Stimulated activated naive B cell treated with anti-CD40 and anti-IgM and Interleukin-4, amounts not matched to agents 10 μg/mL and 1 μg/mL and 100 μg/mL, for 72 hours (primary cell): ENCODE measurements around the gene CYSRT1.

Experiments used
- ATAC-seq, 2 donors: fragments of 150-1000 bp; cut with Tn5 transposase; replicated peaks; 2 replicates each; pipeline ENCODE4 v1.10.0; 2021; ENCODE audit warnings: moderate library complexity in 1 of 2
- DNase-seq: peaks from one replicate; pipeline ENCODE4 v3.0.0; 2021
- H3K27ac Mint-ChIP-seq: one replicate; pipeline ENCODE4 v1.8.0; 2022; ENCODE audit warnings: mild to moderate bottlenecking, mixed read lengths
- H3K27me3 Mint-ChIP-seq, 2 donors: one replicate each; pipeline ENCODE4 v1.8.0; 2022; ENCODE audit warnings: mixed read lengths in 2 of 2
- H3K36me3 Mint-ChIP-seq, 2 donors: one replicate each; pipeline ENCODE4 v1.8.0; 2022; ENCODE audit warnings: mixed read lengths in 2 of 2, mild to moderate bottlenecking in 1 of 2
- H3K4me1 Mint-ChIP-seq, 2 donors: one replicate each; pipeline ENCODE4 v1.8.0; 2022; ENCODE audit warnings: mixed read lengths in 2 of 2, mild to moderate bottlenecking in 1 of 2
- H3K4me3 Mint-ChIP-seq, 2 donors: one replicate each; pipeline ENCODE4 v1.8.0; 2022; ENCODE audit warnings: mild to moderate bottlenecking in 2 of 2, mixed read lengths in 2 of 2, moderate library complexity in 1 of 2
- H3K9me3 Mint-ChIP-seq, 2 donors: one replicate each; pipeline ENCODE4 v1.8.0; 2022; ENCODE audit warnings: mixed read lengths in 2 of 2, mild to moderate bottlenecking in 1 of 2

Gene CYSRT1

GRCh38 chr9:137195525-137196220 lies 29.3 kb upstream of the CYSRT1 start:
- peaks cover 22 to 43% of the 10 kb centered on the region in 2 donors for H3K4me1 Mint-ChIP-seq
- H3K4me3 Mint-ChIP-seq = no peak overlapping the region
- no peak for DNase-seq
- H3K27me3 Mint-ChIP-seq = no peaks in the 10 kb centered on the region
- no peak overlapping the region for H3K27ac Mint-ChIP-seq
- peaks cover 2 to 14% of the 10 kb centered on the region in 2 donors for H3K36me3 Mint-ChIP-seq
- ATAC-seq = no peak
- no peaks in the 10 kb centered on the region for H3K9me3 Mint-ChIP-seq

- ATAC-seq = no peak
- H3K36me3 Mint-ChIP-seq = peaks cover 4 to 9% of the 10 kb centered on the region in 2 donors
Measured at GRCh38 chr9:137198051-137198901, 26.7 kb upstream of the CYSRT1 start.

GRCh38 chr9:137198902-137199283 lies 26.1 kb upstream of the CYSRT1 start:
- H3K4me1 Mint-ChIP-seq = peaks cover 23 to 53% of the 10 kb centered on the region in 2 donors
- H3K4me3 Mint-ChIP-seq = peak overlapping the region; percentile 82 to 87
- H3K27ac Mint-ChIP-seq = no peak overlapping the region
- ATAC-seq (no peak), DNase-seq (no peak)
- peaks cover 4 to 10% of the 10 kb centered on the region in 2 donors for H3K36me3 Mint-ChIP-seq
- no peaks in the 10 kb centered on the region for H3K9me3 Mint-ChIP-seq
- H3K27me3 Mint-ChIP-seq = no peaks in the 10 kb centered on the region

More at GRCh38 chr9:137198051-137198901, 26.7 kb upstream of the CYSRT1 start:
- Mint-ChIP-seq H3K9me3 (no peaks in the 10 kb centered on the region), H3K27me3 (no peaks in the 10 kb centered on the region), H3K27ac (no peak overlapping the region), H3K4me3 (peak overlapping the region in 1 of 2 donors; percentile 17), H3K4me1 (peaks cover 25 to 52% of the 10 kb centered on the region in 2 donors)
- no peak for DNase-seq

GRCh38 chr9:137199411-137200121 lies 25.4 kb upstream of the CYSRT1 start:
- Mint-ChIP-seq H3K9me3 (no peaks in the 10 kb centered on the region), H3K27ac (no peak overlapping the region), H3K36me3 (peaks cover 4 to 12% of the 10 kb centered on the region in 2 donors), H3K4me1 (peaks cover 27 to 60% of the 10 kb centered on the region in 2 donors), H3K27me3 (no peaks in the 10 kb centered on the region), H3K4me3 (peak overlapping the region; percentile 82 to 87)
- ATAC-seq (no peak), DNase-seq (no peak)

- peak within 1 kb of the TSS; percentile 93 for H3K27ac Mint-ChIP-seq
- ATAC-seq = peak; percentile 89 to 95
Measured at GRCh38 chr9:137200311-137201204, 24.4 kb upstream of the CYSRT1 start, which contains the start of gene TPRN. TPRN (minus strand) TSS chr9:137200741; CDS start chr9:137200711, 30 bp downstream.

GRCh38 chr9:137201205-137201868 lies 23.6 kb upstream of the CYSRT1 start:
- no peaks in the 10 kb centered on the region for H3K27me3 Mint-ChIP-seq
- no peak for DNase-seq
- H3K4me1 Mint-ChIP-seq = peaks cover 33 to 72% of the 10 kb centered on the region in 2 donors
- peak overlapping the region; percentile 93 for H3K27ac Mint-ChIP-seq
- peak overlapping the region; percentile 87 to 92 for H3K4me3 Mint-ChIP-seq
- no peaks in the 10 kb centered on the region for H3K9me3 Mint-ChIP-seq
- ATAC-seq = no peak
- peaks cover 7 to 12% of the 10 kb centered on the region in 2 donors for H3K36me3 Mint-ChIP-seq

More at GRCh38 chr9:137200311-137201204, 24.4 kb upstream of the CYSRT1 start, which contains the start of gene TPRN:
- peak; percentile 99 for DNase-seq
- Mint-ChIP-seq H3K27me3 (no peaks in the 10 kb centered on the region), H3K36me3 (peaks cover 4 to 8% of the 10 kb centered on the region in 2 donors), H3K4me1 (peaks cover 27 to 64% of the 10 kb centered on the region in 2 donors), H3K4me3 (peak within 1 kb of the TSS; percentile 87 to 92), H3K9me3 (no peaks in the 10 kb centered on the region)

- Mint-ChIP-seq H3K27ac (peak overlapping the region; percentile 20), H3K27me3 (no peaks in the 10 kb centered on the region), H3K4me1 (peaks cover 40 to 76% of the 10 kb centered on the region in 2 donors), H3K9me3 (no peaks in the 10 kb centered on the region), H3K36me3 (peaks cover 15 to 27% of the 10 kb centered on the region in 2 donors), H3K4me3 (peak overlapping the region in 1 of 2 donors; percentile 4)
- no peak for DNase-seq
- ATAC-seq = no peak
Measured at GRCh38 chr9:137202966-137203365, 22.0 kb upstream of the CYSRT1 start.

GRCh38 chr9:137204731-137205125 lies 20.2 kb upstream of the CYSRT1 start:
- H3K27ac Mint-ChIP-seq = peak overlapping the region; percentile 95
- no peaks in the 10 kb centered on the region for H3K27me3 Mint-ChIP-seq
- ATAC-seq (no peak), DNase-seq (no peak)
- H3K9me3 Mint-ChIP-seq = no peaks in the 10 kb centered on the region
- H3K36me3 Mint-ChIP-seq = peaks cover 18 to 34% of the 10 kb centered on the region in 2 donors
- H3K4me3 Mint-ChIP-seq = peak overlapping the region; percentile 93 to 95
- H3K4me1 Mint-ChIP-seq = peaks cover 34 to 64% of the 10 kb centered on the region in 2 donors

- Mint-ChIP-seq H3K9me3 (no peaks in the 10 kb centered on the region), H3K4me1 (peaks cover 34 to 63% of the 10 kb centered on the region in 2 donors), H3K27me3 (no peaks in the 10 kb centered on the region), H3K4me3 (peak within 1 kb of the TSS; percentile 93 to 95), H3K27ac (peak within 1 kb of the TSS; percentile 97), H3K36me3 (peaks cover 20 to 34% of the 10 kb centered on the region in 2 donors)
- peak; percentile 70 to 71 for ATAC-seq
- peak; percentile 89 for DNase-seq
Measured at GRCh38 chr9:137205126-137206069, 19.6 kb upstream of the CYSRT1 start, which contains the start of the genes NDOR1 and TMEM203. NDOR1 (plus strand) TSS chr9:137205700; CDS start chr9:137205778, 78 bp downstream. TMEM203 (minus strand) TSS chr9:137205648; CDS start chr9:137205414, 234 bp downstream.

- ATAC-seq (no peak), DNase-seq (no peak)
- peaks cover 33 to 54% of the 10 kb centered on the region in 2 donors for H3K4me1 Mint-ChIP-seq
- peak overlapping the region; percentile 93 to 95 for H3K4me3 Mint-ChIP-seq
- peaks cover 25 to 42% of the 10 kb centered on the region in 2 donors for H3K36me3 Mint-ChIP-seq
- no peaks in the 10 kb centered on the region for H3K27me3 Mint-ChIP-seq
- peak overlapping the region; percentile 97 for H3K27ac Mint-ChIP-seq
- H3K9me3 Mint-ChIP-seq = no peaks in the 10 kb centered on the region
Measured at GRCh38 chr9:137206602-137207001, 18.4 kb upstream of the CYSRT1 start.

- no peaks in the 10 kb centered on the region for H3K9me3 Mint-ChIP-seq
- H3K27ac Mint-ChIP-seq = peak overlapping the region; percentile 85
- peaks cover 17 to 18% of the 10 kb centered on the region in 2 donors for H3K4me1 Mint-ChIP-seq
- no peaks in the 10 kb centered on the region for H3K27me3 Mint-ChIP-seq
- H3K4me3 Mint-ChIP-seq = no peak overlapping the region
- no peak for DNase-seq
- no peak for ATAC-seq
- peaks cover 30 to 44% of the 10 kb centered on the region in 2 donors for H3K36me3 Mint-ChIP-seq
Measured at GRCh38 chr9:137211532-137211931, 13.4 kb upstream of the CYSRT1 start.

- peaks cover 23 to 34% of the 10 kb centered on the region in 2 donors for H3K36me3 Mint-ChIP-seq
- ATAC-seq (no peak), DNase-seq (no peak)
- H3K27ac Mint-ChIP-seq = no peak overlapping the region
- H3K4me3 Mint-ChIP-seq = no peak overlapping the region
- no peaks in the 10 kb centered on the region for H3K27me3 Mint-ChIP-seq
- H3K4me1 Mint-ChIP-seq = peaks cover 8 to 14% of the 10 kb centered on the region in 2 donors
- no peaks in the 10 kb centered on the region for H3K9me3 Mint-ChIP-seq
Measured at GRCh38 chr9:137212520-137212919, 12.5 kb upstream of the CYSRT1 start.
